HepG2 (cell line): Measurements from ENCODE around the gene B9D2. TPM values are rescaled to one million over a fixed set of nuclear protein-coding genes. Genes with fewer than 3 reads are reported as not detected.

Source experiments
- ATAC-seq: fragments of 200-7000 bp; cut with Tn5 transposase; 3 replicates; pipeline ENCODE4 v1.9.1; 2020; ENCODE audit warnings: mild to moderate bottlenecking, moderate library complexity
- BruUV-seq: library from RNA; stranded (reverse); fragments of 400-500 nt; replicated peaks from 2 replicates; lab custom pipeline; 2021; lab: Mats Ljungman, UMichigan
- CTCF ChIA-PET: fragments of 300-600 bp; formaldehyde crosslinking; extraction: SDS; loops from one replicate; lab custom pipeline; 2021; ENCODE audit warnings: low total read pairs, inconsistent platforms, low intra/inter-chr PET ratio; lab: Yijun Ruan, JAX
- POLR2A ChIA-PET: fragments of 350-600 bp; sonication (Branson Sonifier 250); formaldehyde crosslinking; loops from one replicate; lab custom pipeline; 2020; ENCODE audit warnings: antibody characterized with exemption, inconsistent platforms; lab: Yijun Ruan, JAX
- DNase-seq: peaks from one replicate; pipeline ENCODE4 v3.0.0-alpha.2; 2015; ENCODE audit warnings: low spot score
- FAIRE-seq: peaks from 3 replicates; lab custom pipeline; 2011; peaks lifted over from hg19 to GRCh38; lab: Jason Lieb, UNC
- H2AFZ ChIP-seq: one replicate; pipeline ENCODE4 v1.6.1; 2011; ENCODE audit warnings: low read length, inconsistent platforms
- H3K27ac ChIP-seq: fragments of 300-600 bp; 3 replicates; pipeline ENCODE4 v1.8.0; 2011; ENCODE audit warnings: mixed run types, mild to moderate bottlenecking, mixed read lengths, low read length, inconsistent platforms; ENCODE audit not compliant: insufficient read depth; ENCODE audit errors: extremely low read length
- H3K27me3 ChIP-seq, 2 experiments: fragments of 200-600 bp in 1 of 2; 2 replicates in 1 of 2; 3 replicates in 1 of 2; pipeline versions ENCODE4 v1.6.0 to v1.8.0; 2011; ENCODE audit warnings: low read length in 2 of 2, mild to moderate bottlenecking in 2 of 2, moderate library complexity in 2 of 2, inconsistent platforms in 1 of 2; ENCODE audit not compliant: insufficient read depth in 2 of 2, control insufficient read depth in 1 of 2
- H3K36me3 ChIP-seq, 2 experiments: fragments of 200-600 bp in 1 of 2; replicated peaks in 1 of 2; 2 replicates in 1 of 2; 3 replicates in 1 of 2; pipeline versions ENCODE4 v1.5.1 to v1.8.0; 2011; ENCODE audit warnings: low read length in 2 of 2, inconsistent platforms in 1 of 2; ENCODE audit not compliant: insufficient read depth in 2 of 2, control insufficient read depth in 1 of 2
- H3K4me1 ChIP-seq: 2 replicates; pipeline ENCODE4 v1.5.1; 2012; ENCODE audit warnings: low read length, inconsistent platforms; ENCODE audit not compliant: insufficient read depth
- H3K4me2 ChIP-seq: 2 replicates; pipeline ENCODE4 v1.6.0; 2011; ENCODE audit warnings: low read depth, low read length, inconsistent platforms
- H3K4me3 ChIP-seq, 3 experiments: fragments of 200-600 bp in 1 of 3; sonication (generic), shearing (Covaris generic) in 1 of 3; replicated peaks in 1 of 3; 2 replicates each; pipeline ENCODE4 v1.5.1; 2011 to 2016; ENCODE audit warnings: low read length in 3 of 3, inconsistent platforms in 2 of 3, low read depth in 2 of 3, mild to moderate bottlenecking in 2 of 3, control low read depth in 1 of 3, mixed read lengths in 1 of 3; ENCODE audit not compliant: insufficient read depth in 1 of 3
- H3K79me2 ChIP-seq: one replicate; pipeline ENCODE4 v1.6.1; 2011; ENCODE audit warnings: low read length, inconsistent platforms; ENCODE audit not compliant: insufficient read depth
- H3K9ac ChIP-seq: 2 replicates; pipeline ENCODE4 v1.6.0; 2011; ENCODE audit warnings: mild to moderate bottlenecking, low read depth, low read length, inconsistent platforms; ENCODE audit not compliant: insufficient read depth
- H3K9me3 ChIP-seq: 2 replicates; pipeline ENCODE4 v1.5.1; 2012; ENCODE audit warnings: mild to moderate bottlenecking, low read length
- H4K20me1 ChIP-seq: 2 replicates; pipeline ENCODE4 v1.6.0; 2011; ENCODE audit warnings: inconsistent platforms, mild to moderate bottlenecking, low read length, moderate library complexity; ENCODE audit not compliant: insufficient read depth
- ATF2 ChIP-seq: sonication (generic); formaldehyde crosslinking; IDR thresholded peaks from 2 replicates; pipeline ENCODE4 v1.4.0; 2020; ENCODE audit warnings: missing genetic modification reagents
- DPF2 ChIP-seq: sonication (generic); formaldehyde crosslinking; IDR thresholded peaks from 2 replicates; pipeline ENCODE4 v1.4.0; 2020; ENCODE audit warnings: mild to moderate bottlenecking, low read depth, missing genetic modification reagents, borderline replicate concordance
- FOXC1 ChIP-seq: sonication (generic); formaldehyde crosslinking; IDR thresholded peaks from 2 replicates; pipeline ENCODE4 v1.8.0; 2022; ENCODE audit warnings: mild to moderate bottlenecking, missing genetic modification reagents, borderline replicate concordance
- KDM5B ChIP-seq: sonication (generic); formaldehyde crosslinking; IDR thresholded peaks from 2 replicates; pipeline ENCODE4 v1.4.0; 2020; ENCODE audit warnings: missing genetic modification reagents, mild to moderate bottlenecking, borderline replicate concordance
- MTA3 ChIP-seq: sonication (generic); formaldehyde crosslinking; IDR thresholded peaks from 2 replicates; pipeline ENCODE4 v1.4.0; 2020; ENCODE audit warnings: missing genetic modification reagents
- RNF219 ChIP-seq: sonication (generic); formaldehyde crosslinking; IDR thresholded peaks from 2 replicates; pipeline ENCODE4 v1.5.0; 2020; ENCODE audit warnings: mild to moderate bottlenecking, missing genetic modification reagents
- SNRNP70 ChIP-seq: fragments of 200-400 bp; formaldehyde crosslinking; IDR thresholded peaks from 2 replicates; pipeline ENCODE4 v1.6.1; 2017; ENCODE audit warnings: mild to moderate bottlenecking, low read depth, low read length, moderate library complexity
- SRSF4 ChIP-seq: fragments of 200-400 bp; formaldehyde crosslinking; IDR thresholded peaks from one replicate; pipeline ENCODE4 v1.6.1; 2018; ENCODE audit warnings: mild to moderate bottlenecking, low read depth, low read length, moderate library complexity; ENCODE audit not compliant: poor library complexity, severe bottlenecking
- ZNF547 ChIP-seq: sonication (generic); formaldehyde crosslinking; IDR thresholded peaks from 2 replicates; pipeline ENCODE4 v1.5.1; 2020; ENCODE audit warnings: mild to moderate bottlenecking, missing genetic modification reagents
- ZNF709 ChIP-seq: sonication (generic); formaldehyde crosslinking; IDR thresholded peaks from 2 replicates; pipeline ENCODE4 v1.5.0; 2020; ENCODE audit warnings: mild to moderate bottlenecking, missing genetic modification reagents
- ZNF780A ChIP-seq: sonication (generic); formaldehyde crosslinking; IDR thresholded peaks from 2 replicates; pipeline ENCODE4 v1.8.0; 2022; ENCODE audit warnings: mild to moderate bottlenecking, missing genetic modification reagents, moderate library complexity
- ZNF839 ChIP-seq: sonication (generic); formaldehyde crosslinking; IDR thresholded peaks from 2 replicates; pipeline ENCODE4 v1.4.0; 2020; ENCODE audit warnings: missing genetic modification reagents, mild to moderate bottlenecking, borderline replicate concordance
- WGBS: methylation state at CpG from one replicate; pipeline ENCODE4 v1.1.6; 2017; ENCODE audit warnings: low lambda C conversion rate; 5-methylcytosine and 5-hydroxymethylcytosine counted together
- in situ Hi-C: cut with HindIII; loops from 2 replicates; pipeline ENCODE4 v1.10.0; 2017; ENCODE audit warnings: low pct_unique_long_range_greater_than_20kb; ENCODE audit not compliant: extremely low pct_ligation_motif_present
- intact Hi-C: fragments of 100-400 bp; cut with micrococcal nuclease; formaldehyde crosslinking; loops from one replicate; pipeline ENCODE4 v1.10.0; 2022; ENCODE audit not compliant: unreplicated experiment
- polyA plus RNA-seq, 8 experiments: library from polyadenylated mRNA; depleted of rRNA in 3 of 8; stranded (reverse) in 7 of 8; unstranded in 1 of 8; fragments of >200 nt; fragmentation: Illumina TruSeq in 4 of 8; extraction: Trizol in 4 of 8; gene quantifications; 2 replicates each; pipeline versions ENCODE4 v1.2.1 to v1.2.3, GENCODE V29; 2011 to 2016; ENCODE audit warnings: low read depth in 4 of 8, missing spikeins in 1 of 8, mixed read lengths in 1 of 8; ENCODE audit not compliant: insufficient read depth in 1 of 8
- total RNA-seq, 5 experiments: library from RNA; depleted of rRNA; stranded (reverse); fragments of >200 nt; fragmentation: Illumina TruSeq; extraction: Trizol; gene quantifications; 2 replicates each; pipeline ENCODE4 v1.2.3, GENCODE V29; 2016; ENCODE audit warnings: low read depth in 1 of 5

The B9D2 gene
- total and polyA plus RNA-seq, 2 of the 13 experiments (the other 11 are each of a cell fraction or from before 2014, with no cell fraction given): 3.1 to 4.4 TPM

GRCh38 chr19:41401483-41401882 lies 37.5 kb upstream of the B9D2 start:
- Histone ChIP-seq H4K20me1 (no peaks in the 10 kb centered on the region), H3K4me1 (peaks cover 9% of the 10 kb centered on the region), H3K4me3 (no peak overlapping the region), H3K27ac (no peak overlapping the region), H3K36me3 (no peaks in the 10 kb centered on the region), H2AFZ (no peak overlapping the region), H3K79me2 (peaks cover 21% of the 10 kb centered on the region), H3K9ac (no peak overlapping the region), H3K9me3 (no peaks in the 10 kb centered on the region), H3K4me2 (no peak overlapping the region), H3K27me3 (no peaks in the 10 kb centered on the region; a peak in 1 of 5 replicates)
- BruUV-seq: no TSS peak
- WGBS: 92% methylated on average over 4 of the region's 4 CpGs
- intact Hi-C loops (no loop called here), in situ Hi-C loops (no loop called here)
- POLR2A ChIA-PET: no interaction called here
- DNase-seq: no peak
- no peak for FAIRE-seq
- no peak for TF ChIP-seq SNRNP70
- no peak for TF ChIP-seq ATF2 (CRISPR knock-in tag)
- no peak for TF ChIP-seq ZNF780A
- no peak for TF ChIP-seq ZNF547 (CRISPR knock-in tag)
- TF ChIP-seq FOXC1 (CRISPR knock-in tag): no peak
- no peak for TF ChIP-seq SRSF4
- no peak for TF ChIP-seq ZNF839 (CRISPR knock-in tag)
- no peak for TF ChIP-seq DPF2 (CRISPR knock-in tag)
- TF ChIP-seq MTA3 (CRISPR knock-in tag): no peak
- TF ChIP-seq RNF219 (CRISPR knock-in tag): no peak
- no peak for TF ChIP-seq KDM5B (CRISPR knock-in tag)
- TF ChIP-seq ZNF709 (CRISPR knock-in tag): no peak
- ATAC-seq: no peak
- CTCF ChIA-PET: no interaction called here
